IMR-90 (cell line): ENCODE results near the gene HES6. TPM values are rescaled to one million over a fixed set of nuclear protein-coding genes. Genes with fewer than 3 reads are reported as not detected.
A peak's percentile ranks its signal among the peaks of the same experiment; 100 is the strongest.

Source experiments
- ATAC-seq: fragments of 200-7000 bp; cut with Tn5 transposase; 2 replicates; pipeline ENCODE4 v1.9.1; 2020; ENCODE audit warnings: low read depth, mild to moderate bottlenecking, moderate library complexity
- BruUV-seq: library from RNA; stranded (reverse); fragments of 400-500 nt; replicated peaks from 2 replicates; lab custom pipeline; 2021; lab: Mats Ljungman, UMichigan
- CTCF ChIA-PET: fragments of 300-600 bp; formaldehyde crosslinking; extraction: SDS; loops from one replicate; lab custom pipeline; 2021; ENCODE audit warnings: antibody characterized with exemption; lab: Yijun Ruan, JAX
- POLR2A ChIA-PET: fragments of 300-600 bp; sonication (Branson Sonifier 250); formaldehyde crosslinking; loops from one replicate; lab custom pipeline; 2022; ENCODE audit warnings: antibody characterized with exemption; ENCODE audit not compliant: unreplicated experiment; lab: Charles Lee
- DNase-seq: peaks from one replicate; pipeline ENCODE4 v3.0.0; 2013
- H2AFZ ChIP-seq: replicated peaks from 2 replicates; pipeline ENCODE3; 2013; ENCODE audit warnings: low read length, mild to moderate bottlenecking; ENCODE audit not compliant: poor library complexity
- H2AK5ac ChIP-seq: 2 replicates; pipeline ENCODE4 v1.6.1; 2013; ENCODE audit warnings: low read depth, low read length, inconsistent platforms
- H2AK9ac ChIP-seq: replicated peaks from 2 replicates; pipeline ENCODE3; 2013; ENCODE audit warnings: mild to moderate bottlenecking, low read depth, low read length, moderate library complexity; ENCODE audit not compliant: poor library complexity
- H2BK120ac ChIP-seq: 2 replicates; pipeline ENCODE4 v1.6.1; 2013; ENCODE audit warnings: low read depth, low read length, inconsistent platforms
- H2BK15ac ChIP-seq: 3 replicates; pipeline ENCODE4 v1.6.1; 2013; ENCODE audit warnings: low read depth, low read length, inconsistent platforms
- H2BK20ac ChIP-seq: 2 replicates; pipeline ENCODE4 v1.6.1; 2013; ENCODE audit warnings: low read depth, mild to moderate bottlenecking, inconsistent platforms, low read length, moderate library complexity
- H2BK5ac ChIP-seq: 2 replicates; pipeline ENCODE4 v1.6.1; 2013; ENCODE audit warnings: mild to moderate bottlenecking, low read depth, low read length, inconsistent platforms; ENCODE audit not compliant: poor library complexity, severe bottlenecking
- H3K14ac ChIP-seq: replicated peaks from 2 replicates; pipeline ENCODE4 v1.6.1; 2013; ENCODE audit warnings: low read depth, low read length, inconsistent platforms
- H3K18ac ChIP-seq: 2 replicates; pipeline ENCODE4 v1.6.1; 2013; ENCODE audit warnings: low read depth, low read length, control low read depth
- H3K23ac ChIP-seq: 2 replicates; pipeline ENCODE4 v1.6.1; 2013; ENCODE audit warnings: low read depth, low read length, inconsistent platforms
- H3K27ac ChIP-seq: 2 replicates; pipeline ENCODE4 v1.5.1; 2013; ENCODE audit warnings: mild to moderate bottlenecking, control low read depth, low read length; ENCODE audit not compliant: insufficient read depth
- H3K27me3 ChIP-seq: 2 replicates; pipeline ENCODE4 v1.6.1; 2013; ENCODE audit warnings: low read length; ENCODE audit not compliant: control insufficient read depth, insufficient read depth
- H3K36me3 ChIP-seq: 2 replicates; pipeline ENCODE4 v1.6.1; 2013; ENCODE audit warnings: low read length, mixed read lengths; ENCODE audit not compliant: control insufficient read depth, insufficient read depth
- H3K4ac ChIP-seq: 2 replicates; pipeline ENCODE4 v1.6.1; 2013; ENCODE audit warnings: low read depth, low read length, inconsistent platforms
- H3K4me1 ChIP-seq: 2 replicates; pipeline ENCODE4 v1.6.1; 2013; ENCODE audit warnings: low read length, mixed read lengths; ENCODE audit not compliant: control insufficient read depth, insufficient read depth
- H3K4me2 ChIP-seq: 2 replicates; pipeline ENCODE4 v1.6.1; 2013; ENCODE audit warnings: low read depth, mild to moderate bottlenecking, control low read depth, low read length, moderate library complexity
- H3K4me3 ChIP-seq: 2 replicates; pipeline ENCODE4 v1.5.1; 2013; ENCODE audit warnings: low read depth, mild to moderate bottlenecking, control low read depth, low read length, moderate library complexity; ENCODE audit not compliant: insufficient read depth
- H3K56ac ChIP-seq: 2 replicates; pipeline ENCODE4 v1.6.1; 2013; ENCODE audit warnings: low read length, inconsistent platforms; ENCODE audit not compliant: insufficient read depth; ENCODE audit errors: extremely low read depth
- H3K79me1 ChIP-seq, 2 experiments: 2 replicates each; pipeline ENCODE4 v1.6.1; 2013; ENCODE audit warnings: low read length in 2 of 2, inconsistent platforms in 1 of 2, low read depth in 1 of 2
- H3K9ac ChIP-seq: 2 replicates; pipeline ENCODE4 v1.6.1; 2013; ENCODE audit warnings: low read depth, low read length, control low read depth
- H3K9me1 ChIP-seq: 2 replicates; pipeline ENCODE4 v1.6.1; 2013; ENCODE audit warnings: low read length, inconsistent platforms; ENCODE audit not compliant: insufficient read depth
- H3K9me3 ChIP-seq: 2 replicates; pipeline ENCODE4 v1.6.1; 2013; ENCODE audit warnings: low read length; ENCODE audit not compliant: control insufficient read depth, insufficient read depth
- H4K20me1 ChIP-seq: 2 replicates; pipeline ENCODE4 v1.6.1; 2013; ENCODE audit warnings: low read length, inconsistent platforms; ENCODE audit not compliant: insufficient read depth
- H4K5ac ChIP-seq: 2 replicates; pipeline ENCODE4 v1.6.1; 2013; ENCODE audit warnings: mild to moderate bottlenecking, low read depth, low read length, control low read depth
- H4K8ac ChIP-seq, 2 experiments: 2 replicates each; pipeline ENCODE4 v1.6.1; 2013; ENCODE audit warnings: low read depth in 2 of 2, low read length in 2 of 2, control low read depth in 1 of 2, inconsistent platforms in 1 of 2
- H4K91ac ChIP-seq: 2 replicates; pipeline ENCODE4 v1.6.1; 2013; ENCODE audit warnings: low read depth, low read length, inconsistent platforms; ENCODE audit not compliant: insufficient read depth
- CEBPB ChIP-seq: IDR thresholded peaks from 2 replicates; pipeline ENCODE4 v1.6.1; 2012; ENCODE audit warnings: low read depth, low read length, improper control_type of control experiment
- NFE2L2 ChIP-seq: fragments of 150-350 bp; IDR thresholded peaks from 2 replicates; pipeline ENCODE4 v1.6.1; 2016; ENCODE audit warnings: low read depth, mild to moderate bottlenecking, low read length
- WGBS, 2 experiments: methylation state at CpG; one replicate each; pipeline versions ENCODE4 v1.1.5 to v1.1.7; 2013; ENCODE audit warnings: missing lambda C conversion rate in 2 of 2; ENCODE audit not compliant: insufficient read length in 1 of 2; ENCODE audit errors: extremely low coverage in 2 of 2; 5-methylcytosine and 5-hydroxymethylcytosine counted together
- dilution Hi-C: fragments of 300-500 bp; cut with HindIII; formaldehyde crosslinking; loops from one replicate; pipeline ENCODE4 v1.14.3; 2018; ENCODE audit warnings: low sequenced_read_pairs; ENCODE audit not compliant: unreplicated experiment
- in situ Hi-C: fragments of 300-500 bp; cut with MboI; formaldehyde crosslinking; loops from 3 replicates; pipeline ENCODE4 v1.14.3; 2019; ENCODE audit warnings: low sequenced_read_pairs, inconsistent platforms, mixed read lengths
- intact Hi-C: fragments of 100-400 bp; cut with micrococcal nuclease; formaldehyde crosslinking; loops from 2 replicates; pipeline ENCODE4 v1.10.0; 2022
- polyA plus RNA-seq, 3 experiments: library from polyadenylated mRNA; depleted of rRNA; stranded (reverse); fragments of >200 nt; gene quantifications; 2 replicates each; pipeline ENCODE4 v1.2.3, GENCODE V29; 2012; ENCODE audit warnings: low replicate concordance in 1 of 3
- total RNA-seq: library from RNA; depleted of rRNA; stranded (reverse); fragments of >200 nt; gene quantifications from 2 replicates; pipeline ENCODE4 v1.2.3, GENCODE V29; 2012

The HES6 gene
- total and polyA plus RNA-seq, 2 of the 4 experiments (the other 2 are of a cell fraction), result 1.3 to 3.3 TPM

DNA sequence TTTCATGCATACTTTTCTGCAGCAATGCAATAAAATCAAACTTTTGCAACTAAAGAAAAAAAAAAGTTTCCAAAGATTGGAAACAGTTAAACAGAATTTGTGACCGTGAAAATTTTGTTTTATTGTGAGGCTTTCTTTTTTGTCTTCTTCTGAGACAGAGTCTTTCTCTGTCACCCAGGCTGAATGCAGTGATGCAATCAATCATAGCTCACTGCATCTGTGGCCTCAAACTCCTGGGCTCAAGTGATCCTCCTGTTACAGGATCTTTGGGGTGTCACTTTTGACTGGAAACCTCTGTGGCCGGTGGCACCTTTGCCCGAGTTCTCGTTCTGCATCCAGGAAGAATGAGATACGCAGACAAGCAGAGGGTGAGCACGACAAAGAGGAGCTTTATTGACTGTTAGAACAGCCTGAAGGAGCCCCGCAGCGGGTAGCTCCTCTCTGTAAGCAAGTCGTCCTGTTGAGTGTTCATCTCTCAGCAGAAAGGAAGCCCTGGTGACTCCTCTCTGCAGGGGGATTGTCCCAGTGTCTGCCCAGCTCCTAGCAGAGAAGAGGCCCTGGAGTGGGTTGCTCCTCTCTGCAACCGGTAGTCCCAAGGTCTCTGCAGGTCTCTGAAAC is 19.5 kb downstream of the HES6 start:
- Histone ChIP-seq H3K4me3 (no peak overlapping the region), H4K5ac (no peak overlapping the region), H3K56ac (no peak overlapping the region), H4K20me1 (no peaks in the 10 kb centered on the region), H3K23ac (no peak overlapping the region), H3K27me3 (0 out of 2 replicates have a peak, but pooled peaks cover 1% of the 10 kb centered on the region), H2BK20ac (no peak overlapping the region), H2AK9ac (no peak overlapping the region), H4K8ac (no peak overlapping the region), H3K9ac (no peak overlapping the region), H3K79me1 (no peaks in the 10 kb centered on the region), H2BK120ac (no peak overlapping the region), H3K4me2 (no peak overlapping the region), H4K91ac (no peak overlapping the region), H2AK5ac (no peak overlapping the region), H3K27ac (no peak overlapping the region), H2BK15ac (no peak overlapping the region), H3K4ac (no peak overlapping the region), H2BK5ac (no peak overlapping the region), H3K9me3 (no peaks in the 10 kb centered on the region), H2AFZ (peak overlapping the region; percentile 13), H3K4me1 (no peaks in the 10 kb centered on the region), H3K9me1 (no peaks in the 10 kb centered on the region), H3K14ac (no peak overlapping the region), H3K36me3 (no peaks in the 10 kb centered on the region), H3K18ac (no peak overlapping the region)
- CTCF ChIA-PET, result no interaction called here
- DNase-seq, result no peak
- POLR2A ChIA-PET, result no interaction called here
- 78% methylated on average over 7 of the region's 10 CpGs; no CpG with 5 or more reads in 1 of the 2 experiments for WGBS, 2 experiments
- ATAC-seq, result no peak
- dilution Hi-C loops, result no loop called here
- in situ Hi-C loops, result no loop called here
- no TSS peak for BruUV-seq
- TF ChIP-seq NFE2L2 (no peak), CEBPB (peak; percentile 51)
- intact Hi-C loops, result no loop called here
